Osteocyte (in vitro differentiated cells): ENCODE data around the gene SRP54. TPM values are rescaled to one million over a fixed set of nuclear protein-coding genes. Genes with fewer than 3 reads are reported as not detected.

Experiments used
- DNase-seq: peaks from one replicate; pipeline ENCODE4 v3.0.0; 2021; ENCODE audit warnings: mixed read lengths; ENCODE audit not compliant: unreplicated experiment; ENCODE audit errors: extremely low spot score
- H3K27ac Mint-ChIP-seq: one replicate; pipeline ENCODE4 v1.8.0; 2021; ENCODE audit warnings: mild to moderate bottlenecking, mixed read lengths; ENCODE audit not compliant: unreplicated experiment
- H3K27me3 Mint-ChIP-seq: one replicate; pipeline ENCODE4 v1.8.0; 2021; ENCODE audit warnings: mixed read lengths; ENCODE audit not compliant: unreplicated experiment
- H3K36me3 Mint-ChIP-seq: one replicate; pipeline ENCODE4 v1.8.0; 2021; ENCODE audit warnings: mixed read lengths; ENCODE audit not compliant: unreplicated experiment
- H3K4me1 Mint-ChIP-seq: one replicate; pipeline ENCODE4 v1.8.0; 2021; ENCODE audit warnings: mixed read lengths; ENCODE audit not compliant: unreplicated experiment
- H3K4me3 Mint-ChIP-seq: one replicate; pipeline ENCODE4 v1.8.0; 2021; ENCODE audit warnings: mild to moderate bottlenecking, moderate library complexity, mixed read lengths; ENCODE audit not compliant: unreplicated experiment
- H3K9me3 Mint-ChIP-seq: one replicate; pipeline ENCODE4 v1.8.0; 2021; ENCODE audit warnings: mixed read lengths; ENCODE audit not compliant: unreplicated experiment
- CTCF ChIP-seq: fragments of 200-600 bp; sonication (generic); IDR thresholded peaks from 2 replicates; pipeline ENCODE4 v1.5.0; 2021; ENCODE audit warnings: antibody characterized with exemption, mild to moderate bottlenecking, moderate library complexity
- total RNA-seq: library from RNA; stranded (reverse); gene quantifications from 2 replicates; pipeline ENCODE4 v1.2.1, GENCODE V29; 2021

Gene SRP54
- total RNA-seq, 1 donor from 2014 or later, result 59.7 TPM

GRCh38 chr14:34970665-34971064 lies 12.1 kb upstream of the SRP54 start:
- Mint-ChIP-seq H3K9me3 (no peaks in the 10 kb centered on the region), H3K4me1 (peaks cover 11% of the 10 kb centered on the region), H3K4me3 (no peak overlapping the region), H3K27ac (no peak overlapping the region), H3K36me3 (peaks cover 4% of the 10 kb centered on the region), H3K27me3 (no peaks in the 10 kb centered on the region)
- TF ChIP-seq CTCF, result no peak
- DNase-seq, result no peak

GRCh38 chr14:34971381-34971780 lies 11.4 kb upstream of the SRP54 start:
- TF ChIP-seq CTCF, result no peak
- peaks cover 4% of the 10 kb centered on the region for H3K36me3 Mint-ChIP-seq
- H3K4me1 Mint-ChIP-seq, result peaks cover 11% of the 10 kb centered on the region
- H3K4me3 Mint-ChIP-seq, result no peak overlapping the region
- no peaks in the 10 kb centered on the region for H3K9me3 Mint-ChIP-seq
- no peak for DNase-seq
- no peak overlapping the region for H3K27ac Mint-ChIP-seq
- H3K27me3 Mint-ChIP-seq, result no peaks in the 10 kb centered on the region

GRCh38 chr14:34971801-34972200 lies 11.0 kb upstream of the SRP54 start:
- peaks cover 11% of the 10 kb centered on the region for H3K4me1 Mint-ChIP-seq
- H3K4me3 Mint-ChIP-seq, result no peak overlapping the region
- DNase-seq, result no peak

GRCh38 chr14:34978444-34978843 lies 4.3 kb upstream of the SRP54 start:
- no peaks in the 10 kb centered on the region for H3K36me3 Mint-ChIP-seq
- no peak for TF ChIP-seq CTCF
- H3K9me3 Mint-ChIP-seq, result no peaks in the 10 kb centered on the region
- H3K4me3 Mint-ChIP-seq, result no peak overlapping the region
- H3K27me3 Mint-ChIP-seq, result no peaks in the 10 kb centered on the region
- no peak for DNase-seq
- peaks cover 11% of the 10 kb centered on the region for H3K4me1 Mint-ChIP-seq
- H3K27ac Mint-ChIP-seq, result no peak overlapping the region

More at GRCh38 chr14:34971801-34972200, 11.0 kb upstream of the SRP54 start:
- no peak for TF ChIP-seq CTCF
- H3K36me3 Mint-ChIP-seq, result peaks cover 4% of the 10 kb centered on the region
- peak overlapping the region; percentile 25 for H3K27ac Mint-ChIP-seq
- no peaks in the 10 kb centered on the region for H3K27me3 Mint-ChIP-seq
- no peaks in the 10 kb centered on the region for H3K9me3 Mint-ChIP-seq

- TF ChIP-seq CTCF, result no peak
- DNase-seq, result no peak
- H3K4me3 Mint-ChIP-seq, result peak overlapping the region; percentile 43
- H3K4me1 Mint-ChIP-seq, result peaks cover 15% of the 10 kb centered on the region
- no peaks in the 10 kb centered on the region for H3K9me3 Mint-ChIP-seq
- H3K27me3 Mint-ChIP-seq, result no peaks in the 10 kb centered on the region
- peaks cover 2% of the 10 kb centered on the region for H3K36me3 Mint-ChIP-seq
- H3K27ac Mint-ChIP-seq, result no peak overlapping the region
Observed at GRCh38 chr14:34980337-34980900, 2.4 kb upstream of the SRP54 start.
